GM18519 (cell line): ENCODE results near the gene TP53AIP1.

ENCODE experiments used
- ATAC-seq: cut with Tn5 transposase; IDR thresholded peaks from one replicate; pipeline ENCODE4 v1.9.1; 2021; ENCODE audit warnings: mild to moderate bottlenecking, moderate library complexity; ENCODE audit not compliant: unreplicated experiment, low FRiP score

Gene TP53AIP1

DNA sequence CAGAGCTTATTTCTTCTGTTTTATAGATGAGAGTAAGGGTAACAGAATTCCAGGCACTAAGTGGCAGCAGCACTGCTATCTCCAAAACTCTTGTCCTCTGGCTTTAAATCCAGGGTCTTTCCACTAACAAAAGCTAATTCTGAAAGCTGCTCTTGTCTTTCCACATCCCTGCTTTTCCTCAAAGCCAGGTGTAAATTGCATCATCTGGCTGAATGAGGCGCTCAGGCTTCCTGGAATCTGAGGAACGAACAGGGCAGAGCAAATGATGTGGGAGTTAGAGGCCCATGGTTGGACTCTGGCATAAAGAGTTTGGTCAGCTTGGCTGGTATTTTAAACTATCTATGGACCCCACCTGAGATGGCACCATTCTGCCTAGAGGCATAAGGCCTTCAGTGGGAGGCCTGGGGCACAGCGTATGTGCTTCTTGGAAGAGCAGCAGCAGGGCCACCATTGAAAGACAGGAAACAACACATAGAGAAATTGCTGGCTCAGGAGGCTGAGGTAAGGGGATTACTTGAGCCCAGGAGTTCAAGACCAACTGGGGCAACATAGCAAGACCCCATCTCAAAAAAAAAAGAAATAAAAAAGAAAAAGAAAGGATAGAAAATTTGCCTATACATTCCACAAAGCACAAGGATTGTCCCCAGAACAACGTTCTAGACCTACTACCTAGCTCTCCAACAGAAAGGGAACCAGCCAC, 49.7 kb downstream of the TP53AIP1 start:
- ATAC-seq, result no peak

DNA sequence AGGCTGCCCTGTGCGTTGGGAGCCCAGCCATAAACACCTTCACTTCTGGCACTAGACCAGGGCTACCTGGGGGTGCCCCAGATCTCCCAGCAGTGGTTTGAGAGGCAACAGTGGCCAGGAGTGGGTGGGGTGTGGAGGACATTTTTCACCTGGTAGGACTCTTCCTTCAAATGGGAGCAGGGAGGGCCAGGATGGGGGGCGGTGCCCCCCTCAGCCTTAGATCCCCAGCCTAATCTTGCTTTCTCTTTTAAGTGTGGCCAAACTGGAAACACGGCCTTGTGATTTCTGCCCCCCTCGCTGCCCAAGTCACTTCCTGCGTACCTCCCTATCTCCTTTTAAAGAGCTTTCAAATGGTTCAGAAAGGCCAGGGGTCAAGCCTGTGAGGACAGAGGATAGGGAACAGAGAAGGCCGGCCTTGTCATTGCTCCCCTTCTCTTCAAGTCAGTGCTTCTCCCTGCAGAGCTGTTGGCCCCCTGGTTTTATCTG, 50.7 kb downstream of the TP53AIP1 start:
- no peak for ATAC-seq

DNA sequence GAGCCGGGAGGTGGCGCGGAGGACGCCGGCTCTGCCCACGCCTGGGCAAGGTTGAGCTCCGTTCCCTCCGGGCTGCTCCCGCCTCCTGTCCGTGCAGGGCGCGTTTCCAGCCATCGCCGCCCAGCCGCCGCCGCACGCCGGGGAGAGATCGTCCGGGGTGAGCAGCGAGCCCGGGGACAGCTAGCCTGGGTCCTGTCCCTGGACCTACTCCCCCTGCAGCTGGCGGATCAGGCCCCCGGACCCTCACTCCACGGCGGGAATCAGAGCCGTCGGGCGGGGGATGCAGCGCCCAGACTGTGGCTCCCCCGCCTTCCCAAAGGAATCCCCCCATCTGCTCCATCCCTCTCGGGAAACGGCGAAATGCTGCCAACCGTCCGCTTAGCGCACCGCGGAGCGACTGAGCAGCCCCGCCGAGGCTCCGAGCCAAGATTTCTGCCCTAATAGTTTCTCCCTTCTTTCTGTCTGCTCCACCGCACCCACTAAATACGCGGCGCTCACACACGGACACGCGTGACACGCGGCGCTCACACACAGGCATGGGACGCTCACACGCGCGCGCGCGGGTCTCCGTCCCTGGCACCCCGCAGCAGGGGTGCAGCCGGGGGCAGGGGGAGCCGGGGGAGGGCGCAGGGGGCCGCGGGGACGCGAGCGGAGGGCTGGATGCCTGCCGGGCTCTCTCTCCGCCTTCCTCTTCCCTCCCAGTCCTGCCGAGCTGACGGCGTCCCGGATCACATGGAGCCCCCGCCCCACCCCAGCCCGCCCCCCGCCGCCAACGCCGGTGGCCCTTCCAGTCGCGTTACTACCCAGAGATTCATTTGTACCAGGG, 51.9 kb downstream of the TP53AIP1 start, which contains the start of gene KCNJ5:
Gene KCNJ5, plus strand, starts transcription at position 814 of the 826 bp plus-strand sequence. CDS start 19,918 bp downstream, outside the sequence.
- ATAC-seq, result no peak

DNA sequence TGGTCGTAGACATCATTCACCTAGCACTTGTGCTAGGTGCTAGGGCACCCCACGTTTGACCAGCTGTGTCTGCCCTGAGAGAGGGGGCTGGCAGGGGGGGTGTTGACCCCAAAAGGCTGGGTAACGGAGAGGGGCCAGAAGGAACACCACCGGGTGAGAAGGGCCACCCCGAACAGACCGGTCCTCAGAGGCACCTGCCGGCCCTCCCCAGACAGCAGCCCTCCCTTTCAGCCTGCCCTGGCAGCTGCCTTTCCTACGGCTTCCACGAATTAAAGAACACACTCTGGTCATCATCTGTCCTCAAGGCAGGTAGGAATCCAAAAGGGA, 52.5 kb downstream of the TP53AIP1 start:
- ATAC-seq, result no peak

DNA sequence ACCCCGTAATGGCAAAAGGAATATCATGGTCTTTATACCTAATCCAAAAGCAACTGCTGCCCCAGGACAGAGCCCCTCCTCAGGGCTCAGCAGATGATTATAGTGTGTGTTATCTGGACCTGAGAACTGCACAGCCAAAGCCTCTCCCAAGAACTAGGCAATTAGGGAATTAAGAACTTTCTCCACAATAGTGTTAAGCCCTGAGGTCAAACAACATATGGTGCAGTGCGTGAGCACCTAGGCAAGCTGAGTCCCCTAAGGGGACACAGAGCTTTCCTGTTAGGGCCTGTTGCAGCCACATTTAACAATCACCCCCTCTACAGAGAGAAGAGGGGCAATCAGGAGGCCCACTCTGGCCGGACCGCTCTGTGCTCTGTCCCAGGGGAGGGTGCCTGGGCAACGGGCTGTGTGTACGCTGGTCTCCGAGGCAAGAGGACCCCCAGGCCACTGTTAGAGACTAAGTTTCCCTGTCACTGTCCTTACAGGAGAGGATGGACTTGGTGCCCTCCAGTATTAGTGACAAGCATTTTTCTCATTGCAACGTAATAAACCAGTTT, 52.9 kb downstream of the TP53AIP1 start:
- no peak for ATAC-seq

DNA sequence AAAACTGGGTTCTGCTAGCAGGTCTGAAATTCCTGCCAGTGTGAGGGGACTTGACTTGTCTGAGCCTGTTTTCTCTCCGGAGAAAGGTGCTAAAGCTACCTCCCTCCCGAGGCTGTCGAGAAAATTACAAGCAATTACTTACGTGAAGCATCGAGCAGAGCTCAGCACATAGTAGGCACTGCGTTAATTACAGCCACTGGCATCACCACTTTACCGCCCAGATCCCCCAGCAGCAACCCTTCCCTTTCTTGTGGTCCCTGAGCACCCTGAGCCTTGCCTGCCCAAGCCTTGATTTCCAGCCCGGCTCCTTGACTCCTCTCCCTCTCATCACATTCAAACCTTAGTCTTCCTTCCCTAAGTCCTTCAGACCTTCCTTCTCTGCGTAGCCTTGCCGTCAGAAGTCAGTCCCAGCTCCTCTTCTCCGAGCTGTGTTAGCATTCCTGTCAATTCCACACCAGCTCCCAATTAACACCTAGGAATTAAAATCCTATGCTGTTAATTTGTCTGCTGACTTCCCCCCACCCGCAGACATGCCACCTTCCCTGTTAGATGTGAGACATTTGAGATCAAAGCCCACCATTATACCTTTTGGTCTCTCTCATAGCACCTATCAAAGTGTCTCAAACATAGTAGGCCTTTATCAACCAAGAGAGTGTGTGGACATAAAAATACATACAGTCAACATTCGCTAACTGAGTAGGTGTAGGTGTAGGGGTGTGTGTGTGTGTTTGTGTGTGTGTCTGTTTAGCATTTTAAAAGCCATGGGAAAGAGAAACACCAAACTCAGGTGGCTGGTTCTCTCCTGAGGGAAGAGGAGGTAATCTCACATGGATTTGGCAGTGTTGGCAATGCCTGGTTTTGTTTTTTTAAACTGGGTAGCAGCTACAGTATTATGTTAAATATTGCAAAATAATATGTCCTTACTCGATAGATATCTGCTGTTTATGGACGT, 54.4 kb downstream of the TP53AIP1 start:
- no peak for ATAC-seq

DNA sequence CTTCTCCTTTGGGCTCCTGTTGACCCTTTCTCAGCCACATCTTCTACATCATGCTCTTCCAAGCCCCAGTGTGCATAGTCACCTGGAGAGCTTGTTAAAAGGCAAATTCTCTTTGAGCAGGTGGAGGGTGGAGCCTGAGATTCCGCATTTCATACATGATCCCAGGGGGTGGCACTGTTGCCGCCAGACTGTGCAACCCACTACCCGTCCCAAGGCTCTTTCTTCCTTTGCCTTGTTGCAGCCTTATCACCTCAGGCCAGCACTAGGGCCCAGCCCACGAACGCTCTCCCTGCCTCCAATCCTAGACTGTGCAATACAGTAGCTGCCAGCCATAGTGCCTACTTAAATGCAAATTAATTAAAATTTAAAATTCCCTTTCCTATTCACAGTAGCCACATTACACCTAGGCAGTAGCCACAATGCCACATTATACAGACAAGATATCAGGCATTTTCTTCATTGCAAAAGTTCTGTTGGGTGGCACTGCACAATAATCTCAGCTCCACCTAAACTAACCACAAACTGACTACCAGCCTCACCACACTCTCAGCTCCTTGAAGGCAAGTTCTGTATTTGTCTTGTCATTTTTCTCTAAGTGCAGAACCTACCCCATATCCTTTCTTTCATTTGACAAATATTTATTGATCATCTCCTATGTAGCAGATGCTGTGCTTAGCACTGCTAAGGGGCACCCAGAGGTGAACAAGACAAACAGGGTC, 56.1 kb downstream of the TP53AIP1 start:
- ATAC-seq, result no peak
